ENCODE results near the gene PLAGL2.
"Not testable (repeated sequence)": the region's sequence is repeated elsewhere in the genome, so short reads cannot be mapped to it uniquely, and the experiment has no call there.

The PLAGL2 gene

DNA sequence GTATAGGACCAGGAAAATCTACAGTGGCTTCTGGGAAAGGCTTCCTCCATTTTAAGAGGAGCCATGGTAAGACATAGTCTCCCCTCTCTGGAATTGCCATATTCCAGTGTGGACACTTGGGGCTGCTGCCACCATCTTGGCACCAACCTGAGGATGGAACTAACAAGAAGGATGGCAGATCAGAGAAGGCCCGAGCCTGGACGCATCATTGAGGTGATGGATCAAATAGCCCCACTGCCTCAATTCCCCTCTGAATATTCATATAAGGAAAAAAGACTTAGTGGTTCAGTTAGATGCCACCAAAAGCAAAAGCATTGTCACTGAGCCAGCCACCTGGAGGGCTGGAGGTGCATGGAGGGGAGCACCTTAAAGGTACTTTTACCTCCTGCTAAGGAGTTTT is 25.9 kb downstream of the PLAGL2 start:
- H3K4me3 ChIP-seq (replicated peaks; ENCODE audit: low read depth, low read length) = no peak overlapping the region
- TF ChIP-seq, protein P1, sequence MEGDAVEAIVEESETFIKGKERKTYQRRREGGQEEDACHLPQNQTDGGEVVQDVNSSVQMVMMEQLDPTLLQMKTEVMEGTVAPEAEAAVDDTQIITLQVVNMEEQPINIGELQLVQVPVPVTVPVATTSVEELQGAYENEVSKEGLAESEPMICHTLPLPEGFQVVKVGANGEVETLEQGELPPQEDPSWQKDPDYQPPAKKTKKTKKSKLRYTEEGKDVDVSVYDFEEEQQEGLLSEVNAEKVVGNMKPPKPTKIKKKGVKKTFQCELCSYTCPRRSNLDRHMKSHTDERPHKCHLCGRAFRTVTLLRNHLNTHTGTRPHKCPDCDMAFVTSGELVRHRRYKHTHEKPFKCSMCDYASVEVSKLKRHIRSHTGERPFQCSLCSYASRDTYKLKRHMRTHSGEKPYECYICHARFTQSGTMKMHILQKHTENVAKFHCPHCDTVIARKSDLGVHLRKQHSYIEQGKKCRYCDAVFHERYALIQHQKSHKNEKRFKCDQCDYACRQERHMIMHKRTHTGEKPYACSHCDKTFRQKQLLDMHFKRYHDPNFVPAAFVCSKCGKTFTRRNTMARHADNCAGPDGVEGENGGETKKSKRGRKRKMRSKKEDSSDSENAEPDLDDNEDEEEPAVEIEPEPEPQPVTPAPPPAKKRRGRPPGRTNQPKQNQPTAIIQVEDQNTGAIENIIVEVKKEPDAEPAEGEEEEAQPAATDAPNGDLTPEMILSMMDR (IDR thresholded peaks at IDR 0.05; ENCODE audit: low read depth, low read length, missing control alignments) = no peak
- no peak for DNase-seq (ENCODE audit: extremely low read depth, low read depth)

DNA sequence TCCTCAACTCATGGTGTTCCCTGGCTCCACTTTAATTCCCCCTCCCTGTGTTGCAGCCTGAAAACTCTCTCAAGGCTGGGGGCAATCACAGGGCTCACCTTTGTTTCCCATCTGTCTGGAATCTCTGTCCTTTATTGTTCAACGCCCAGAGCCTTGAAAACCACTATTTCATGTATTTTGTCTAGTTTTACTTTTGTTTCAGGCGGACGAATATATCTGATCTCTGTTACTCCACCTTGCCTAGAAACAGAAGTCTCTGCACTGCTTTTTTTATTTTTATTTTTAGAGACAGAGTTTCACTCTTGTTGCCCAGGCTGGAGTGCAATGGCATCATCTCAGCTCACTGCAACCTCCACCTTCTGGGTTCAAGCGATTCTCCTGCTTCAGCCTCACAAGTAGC is 27.6 kb downstream of the PLAGL2 start:
- DNase-seq (ENCODE audit: extremely low read depth, low read depth) = no peak
- no peak overlapping the region for H3K4me3 ChIP-seq (replicated peaks; ENCODE audit: low read depth, low read length)
- TF ChIP-seq, protein P1 (IDR thresholded peaks at IDR 0.05; ENCODE audit: low read depth, low read length, missing control alignments) = no peak

DNA sequence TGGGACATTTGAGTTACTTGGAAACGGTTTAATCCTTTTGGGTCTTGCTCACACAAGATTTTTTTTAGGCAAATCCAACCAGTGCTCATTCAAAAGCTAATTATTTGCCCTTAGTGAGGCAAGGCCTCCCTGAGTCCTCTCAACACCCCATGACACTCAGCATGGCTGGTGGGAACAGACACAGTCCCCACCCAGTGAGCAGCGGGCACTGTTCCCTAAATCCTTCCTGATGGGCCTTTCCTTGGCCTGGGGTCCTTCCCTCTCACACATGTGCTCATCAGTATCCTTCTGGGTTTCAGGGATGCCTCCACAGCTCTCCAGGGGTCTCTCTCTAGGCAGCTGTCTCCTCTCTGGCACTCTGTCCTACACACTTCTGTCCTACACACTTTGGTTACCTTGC is 28.0 kb downstream of the PLAGL2 start:
- no peak overlapping the region for H3K4me3 ChIP-seq (replicated peaks; ENCODE audit: low read depth, low read length)
- no peak for DNase-seq (ENCODE audit: extremely low read depth, low read depth)
- TF ChIP-seq, protein P1 (IDR thresholded peaks at IDR 0.05; ENCODE audit: low read depth, low read length, missing control alignments) = no peak

DNA sequence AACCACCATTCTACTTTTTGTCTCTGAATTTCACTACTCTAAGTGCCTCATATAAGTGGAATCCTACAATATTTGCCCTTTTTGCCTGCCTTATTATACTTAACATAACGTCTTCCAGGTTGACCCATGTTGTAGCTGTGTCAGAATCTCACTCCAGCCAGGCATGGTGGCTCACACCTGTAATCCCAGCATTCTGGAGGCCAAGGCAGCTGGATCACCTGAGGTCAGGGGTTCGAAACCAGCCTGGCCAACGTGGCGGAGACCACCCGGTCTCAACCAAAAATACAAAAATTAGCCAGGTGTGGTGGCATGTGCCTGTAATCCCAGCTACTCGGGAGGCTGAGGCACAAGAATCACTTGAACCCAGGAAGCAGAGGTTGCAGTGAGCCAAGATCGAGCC is 29.8 kb downstream of the PLAGL2 start:
- DNase-seq (ENCODE audit: extremely low read depth, low read depth) = not testable (repeated sequence)

DNA sequence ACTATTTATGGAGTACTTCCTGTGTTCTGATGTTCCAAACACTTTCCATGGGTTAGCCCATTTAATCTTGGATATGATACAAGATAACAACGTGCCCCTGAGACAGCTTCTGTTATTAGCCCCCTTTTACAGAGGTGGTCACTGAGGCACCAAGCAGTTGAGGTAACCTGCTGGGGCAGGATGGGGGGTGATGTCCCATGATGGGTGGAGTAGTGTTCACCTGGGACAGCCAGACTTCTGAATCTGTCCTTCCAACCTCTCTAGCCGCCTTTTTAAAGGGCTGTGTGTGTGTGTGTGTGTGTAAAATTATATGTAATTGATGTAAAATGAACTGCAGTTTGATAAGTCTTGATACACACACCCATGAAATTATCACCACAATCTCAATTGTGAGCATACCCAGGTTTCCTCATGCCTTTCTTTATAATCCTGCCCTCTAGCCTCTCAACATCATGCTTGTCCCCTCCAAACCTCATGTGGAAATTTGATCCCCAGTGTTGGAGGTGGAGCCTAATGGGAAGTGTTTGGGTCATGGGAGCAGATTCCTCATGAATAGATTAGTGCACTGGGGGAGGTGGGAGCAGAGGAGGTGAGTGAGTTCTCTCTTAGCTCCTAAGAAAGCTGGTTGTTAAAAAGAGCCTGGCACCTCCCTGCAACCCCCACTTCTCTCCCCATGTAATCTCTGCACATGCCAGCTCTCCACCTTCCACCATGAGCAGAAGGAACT is 39.2 kb downstream of the PLAGL2 start:
- TF ChIP-seq, protein P1 (IDR thresholded peaks at IDR 0.05; ENCODE audit: low read depth, low read length, missing control alignments) = no peak
- no peak overlapping the region for H3K4me3 ChIP-seq (replicated peaks; ENCODE audit: low read depth, low read length)
- DNase-seq (ENCODE audit: extremely low read depth, low read depth) = peak; percentile 40

More for the DNA sequence above, 29.8 kb downstream of the PLAGL2 start:
- not testable (repeated sequence) for H3K4me3 ChIP-seq (replicated peaks; ENCODE audit: low read depth, low read length)

DNA sequence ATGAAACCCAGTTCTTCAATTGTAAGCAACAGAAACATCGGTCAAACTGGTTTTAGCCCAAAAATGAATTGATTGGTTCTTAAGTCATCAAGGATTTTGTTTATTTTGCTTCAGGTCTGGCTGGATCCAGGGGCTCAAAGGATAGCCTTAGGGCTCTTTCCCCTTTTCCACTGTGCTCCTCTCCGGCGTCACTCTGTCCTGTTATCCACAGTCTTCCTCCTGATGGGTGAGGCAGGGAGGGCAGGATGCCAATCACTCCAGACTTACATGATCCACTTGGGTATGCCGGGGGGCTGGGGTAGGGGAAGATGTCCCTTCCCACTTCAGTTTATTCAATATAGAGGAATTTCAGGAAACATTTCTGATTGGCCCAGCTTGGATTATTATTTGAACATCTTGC is 40.0 kb downstream of the PLAGL2 start:
- TF ChIP-seq, protein P1 (IDR thresholded peaks at IDR 0.05; ENCODE audit: low read depth, low read length, missing control alignments) = no peak
- no peak overlapping the region for H3K4me3 ChIP-seq (replicated peaks; ENCODE audit: low read depth, low read length)
- no peak for DNase-seq (ENCODE audit: extremely low read depth, low read depth)

DNA sequence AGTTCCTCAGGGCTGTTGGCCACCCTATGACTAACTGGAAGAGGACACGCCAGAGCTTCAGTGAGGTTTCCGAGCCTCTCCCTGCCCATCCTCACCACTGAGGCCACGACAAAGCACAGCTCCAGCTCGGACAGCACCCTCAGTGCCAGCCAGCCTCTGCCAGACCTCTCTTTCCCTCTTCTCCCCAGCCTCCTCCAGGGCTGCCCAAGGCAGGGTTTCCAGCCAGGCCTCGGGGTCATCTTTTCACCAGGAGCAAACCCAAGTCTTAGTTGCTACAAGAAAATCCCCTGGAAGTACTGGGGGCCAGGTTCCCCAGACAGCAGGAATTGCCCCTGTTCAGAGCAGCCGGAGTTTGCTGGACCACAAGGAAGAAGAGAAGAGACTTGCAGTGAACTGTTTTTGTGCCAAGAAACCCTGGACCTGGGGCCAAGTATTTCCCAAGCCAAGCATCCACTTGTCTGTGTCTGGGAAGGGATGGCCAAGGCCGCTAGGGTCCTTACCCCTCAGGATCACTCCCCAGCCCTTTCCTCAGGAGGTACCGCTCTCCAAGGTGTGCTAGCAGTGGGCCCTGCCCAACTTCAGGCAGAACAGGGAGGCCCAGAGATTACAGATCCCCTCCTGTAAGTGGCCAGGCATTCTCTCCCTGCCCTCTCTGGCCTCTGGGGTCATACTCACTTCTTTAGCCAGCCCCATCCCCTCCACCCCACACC is 41.6 kb downstream of the PLAGL2 start:
- TF ChIP-seq, protein P1 (IDR thresholded peaks at IDR 0.05; ENCODE audit: low read depth, low read length, missing control alignments) = no peak
- no peak for DNase-seq (ENCODE audit: extremely low read depth, low read depth)
- no peak overlapping the region for H3K4me3 ChIP-seq (replicated peaks; ENCODE audit: low read depth, low read length)

Measured in HFF-Myc (cell line).